Amygdala (tissue), 56 donors: ENCODE results near the gene DUS1L.

Experiments used
- DNase-seq, 56 donors: peaks; one replicate each; lab custom pipeline; 2025; lab: John Stamatoyannopoulos, UW

Gene DUS1L

GRCh38 chr17:82065638-82066303, at the start of gene DUS1L:
Gene DUS1L (minus strand): TSS chr17:82065804. CDS start chr17:82065059, 745 bp downstream.
- DNase-seq: peak in 35 of 56 donors; percentile 5 to 69 (median 36)

DNA sequence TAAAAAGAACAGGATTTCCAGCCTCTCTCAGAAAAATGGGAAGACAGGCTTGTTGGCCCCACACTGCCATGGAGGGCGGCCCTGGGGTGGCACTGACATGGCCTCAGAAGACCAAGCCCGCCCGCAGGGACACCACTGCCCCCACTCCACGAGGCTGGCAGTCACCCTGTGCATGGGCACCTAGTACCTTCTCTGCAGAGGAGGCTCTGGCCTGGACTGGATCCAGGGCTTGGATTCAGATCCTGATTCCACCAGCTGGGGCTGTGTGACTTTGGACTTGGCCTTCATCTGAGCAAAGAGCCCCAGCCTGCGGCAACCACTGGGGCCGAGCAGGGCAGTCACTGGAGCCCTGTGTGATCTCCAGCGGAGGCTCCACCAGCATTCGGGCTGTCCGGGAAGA, 49.3 kb upstream of the DUS1L start:
- no peak for DNase-seq

DNA sequence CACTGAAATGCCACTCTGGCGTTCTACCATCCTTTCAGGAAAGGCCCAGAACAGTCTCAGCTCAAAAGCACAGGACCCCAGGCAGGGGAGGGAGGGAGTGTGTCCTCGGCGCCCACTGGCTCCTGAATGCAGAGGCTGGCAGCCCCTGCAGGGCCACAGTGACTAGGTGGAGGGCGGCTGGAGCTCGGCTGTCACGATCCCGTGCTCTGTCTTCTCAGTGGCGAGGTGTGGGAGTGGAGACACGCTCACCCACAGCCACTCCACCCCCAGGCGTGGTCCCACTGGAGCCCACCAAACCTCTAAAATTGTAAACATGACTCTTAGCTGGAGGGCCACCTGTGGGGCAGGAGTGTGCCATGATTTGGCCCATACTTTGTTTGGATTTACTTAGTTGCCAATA, 48.8 kb upstream of the DUS1L start:
- no peak for DNase-seq

GRCh38 chr17:82113941-82114340, 48.3 kb upstream of the DUS1L start:
- DNase-seq: no peak

DNA sequence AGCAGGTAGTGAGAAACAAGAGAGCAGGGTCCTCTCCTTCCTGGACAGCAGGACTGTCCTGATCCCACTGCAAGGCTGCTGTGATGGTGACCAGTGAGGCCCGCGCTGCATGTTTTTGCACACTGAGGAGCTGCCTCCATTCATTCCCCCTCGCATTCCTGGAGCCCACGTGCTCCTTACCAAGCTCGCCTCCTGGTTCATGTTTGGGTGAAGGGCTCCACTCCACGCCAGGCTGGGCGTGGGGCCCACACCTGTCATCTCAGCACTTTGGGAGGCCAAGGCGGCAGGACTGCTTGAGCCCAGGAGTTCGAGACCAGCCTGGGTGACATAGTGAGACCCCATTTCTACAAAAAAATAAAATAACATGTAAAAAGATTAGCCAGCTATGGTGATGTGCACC, 47.8 kb upstream of the DUS1L start:
- no peak for DNase-seq

GRCh38 chr17:82112914-82113311, 47.3 kb upstream of the DUS1L start:
- no peak for DNase-seq

DNA sequence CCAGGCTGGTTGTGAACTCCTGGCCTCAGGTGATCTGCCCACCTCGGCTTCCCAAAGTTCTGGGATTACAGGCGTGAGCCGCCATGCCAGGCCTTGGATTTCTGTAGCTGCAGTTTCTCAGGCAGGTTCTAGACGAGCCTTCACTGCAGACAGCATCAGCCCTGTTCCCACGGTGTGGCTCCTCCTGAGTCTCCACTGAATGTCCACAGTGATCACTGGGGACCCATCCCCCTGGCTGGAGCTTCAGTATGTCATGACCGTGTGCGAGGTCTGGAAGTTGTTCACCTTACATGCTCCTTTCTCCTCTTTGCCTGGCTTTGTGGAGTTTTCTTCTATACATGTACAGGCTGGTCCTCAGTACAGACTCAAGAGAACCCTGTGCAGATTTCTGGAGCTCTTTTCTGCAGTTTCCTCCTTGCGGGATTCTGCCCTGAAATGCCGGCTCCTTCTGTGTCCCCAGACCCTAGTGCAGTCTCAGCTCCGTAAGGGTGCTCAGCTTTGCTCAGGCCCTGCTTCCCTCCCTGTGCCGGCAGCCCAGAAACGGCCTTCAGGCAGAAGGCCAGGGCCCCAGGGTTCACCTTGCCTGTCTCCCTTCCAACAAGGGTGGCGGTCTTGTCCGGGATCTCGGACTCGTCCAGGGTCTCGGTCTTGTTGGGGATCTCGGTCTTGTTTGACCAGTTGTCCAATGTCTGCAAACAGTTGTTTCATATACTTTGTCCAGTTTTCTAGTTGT, 46.7 kb upstream of the DUS1L start:
- DNase-seq: no peak

DNA sequence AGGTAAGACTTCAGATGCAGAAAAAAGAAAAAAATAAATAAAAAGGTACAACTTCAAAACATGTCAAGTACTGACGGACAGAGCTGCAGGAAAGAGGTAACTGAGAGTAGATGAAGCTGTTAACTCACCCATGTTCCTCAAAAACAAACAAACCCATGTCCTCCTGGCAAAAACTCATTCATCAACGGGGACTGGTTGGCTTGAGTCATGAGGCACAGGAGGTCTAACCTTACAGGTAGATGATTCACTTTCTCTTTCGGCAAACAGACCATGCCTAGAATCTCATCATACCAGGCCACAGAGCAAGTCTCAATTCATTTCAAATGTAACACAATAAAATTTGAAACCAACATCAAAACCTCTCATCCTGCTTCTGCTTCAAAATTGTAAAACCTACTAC, 44.7 kb upstream of the DUS1L start:
- DNase-seq: no peak

DNA sequence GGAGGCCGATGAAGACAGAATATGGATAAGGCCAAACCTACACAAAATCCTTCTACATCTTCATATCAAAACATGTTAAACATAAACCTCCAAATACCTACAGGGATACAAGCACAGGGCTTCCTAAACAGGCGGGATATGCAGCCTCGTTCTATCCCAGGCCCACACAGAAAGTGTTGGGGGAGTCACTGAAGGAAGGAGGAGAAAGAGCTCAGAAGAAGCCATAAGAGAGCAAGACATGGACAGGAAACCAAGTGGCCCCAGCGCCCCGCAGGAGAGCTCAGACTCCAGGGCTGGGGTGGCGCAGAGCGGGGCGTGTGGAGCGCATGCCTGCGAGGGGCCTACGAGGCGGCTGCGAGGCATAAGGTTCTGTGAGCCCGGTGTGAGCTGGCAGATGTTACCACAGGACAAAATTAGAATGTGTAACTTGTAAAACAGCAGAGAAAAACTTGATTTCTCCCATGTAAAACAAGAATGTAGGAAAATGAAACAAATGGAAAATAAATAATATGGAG, 43.4 kb upstream of the DUS1L start:
- DNase-seq: no peak

- no peak for DNase-seq
Observed at GRCh38 chr17:82108496-82108945, 42.9 kb upstream of the DUS1L start.

DNA sequence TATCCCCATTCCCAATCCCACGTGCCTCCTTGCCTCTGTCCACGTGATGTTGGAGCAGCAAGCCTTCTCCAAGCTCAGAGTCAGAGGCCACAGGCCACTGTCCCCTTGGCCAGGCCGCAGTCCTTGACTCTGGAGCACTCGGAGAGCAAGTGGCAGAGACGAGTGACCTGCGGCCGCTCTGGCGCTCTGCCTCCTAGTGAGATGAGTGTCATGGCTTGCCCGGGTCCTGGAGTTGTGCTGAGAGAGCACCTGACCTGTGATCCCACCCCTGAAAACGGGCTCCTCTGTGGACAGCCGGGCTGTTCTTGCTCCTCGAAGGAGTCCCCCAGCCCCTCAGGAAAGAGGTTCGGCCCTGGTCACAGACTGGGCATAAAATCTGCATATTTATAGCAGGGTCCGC, 42.4 kb upstream of the DUS1L start:
- DNase-seq: no peak

GRCh38 chr17:82107341-82107860, 41.8 kb upstream of the DUS1L start:
- no peak for DNase-seq

DNA sequence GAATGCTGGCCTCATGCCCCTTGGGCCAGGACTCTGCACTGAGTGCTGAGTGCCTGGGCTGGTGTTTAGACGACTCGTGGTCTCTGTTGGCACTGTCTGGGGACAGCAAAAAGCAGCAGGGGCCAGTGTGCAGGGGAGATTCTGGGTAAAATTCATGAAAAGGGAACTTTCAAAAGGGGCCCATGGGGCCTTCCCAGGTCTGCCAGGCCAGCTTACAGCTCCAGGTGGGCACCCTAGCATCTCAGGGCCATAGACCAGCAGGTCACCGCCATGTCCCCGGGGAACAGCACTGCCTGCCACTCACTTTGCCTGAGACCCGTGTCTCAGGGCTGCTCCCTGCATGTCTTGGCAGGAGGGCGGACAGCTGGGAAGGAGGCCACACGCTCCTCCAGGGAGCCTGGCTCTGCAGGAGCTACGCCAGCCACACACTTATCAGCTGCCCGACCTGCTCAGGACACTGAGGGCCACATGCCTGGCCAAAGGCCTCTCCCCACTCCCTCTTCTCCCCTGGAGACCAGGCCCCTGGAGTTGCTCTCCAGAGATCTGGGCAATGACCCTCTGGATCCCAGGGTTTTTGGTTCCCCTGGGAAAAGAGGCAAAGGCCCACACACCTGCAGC, 41.2 kb upstream of the DUS1L start:
- peak in 13 of 56 donors; percentile 25 to 64 (median 42) for DNase-seq

DNA sequence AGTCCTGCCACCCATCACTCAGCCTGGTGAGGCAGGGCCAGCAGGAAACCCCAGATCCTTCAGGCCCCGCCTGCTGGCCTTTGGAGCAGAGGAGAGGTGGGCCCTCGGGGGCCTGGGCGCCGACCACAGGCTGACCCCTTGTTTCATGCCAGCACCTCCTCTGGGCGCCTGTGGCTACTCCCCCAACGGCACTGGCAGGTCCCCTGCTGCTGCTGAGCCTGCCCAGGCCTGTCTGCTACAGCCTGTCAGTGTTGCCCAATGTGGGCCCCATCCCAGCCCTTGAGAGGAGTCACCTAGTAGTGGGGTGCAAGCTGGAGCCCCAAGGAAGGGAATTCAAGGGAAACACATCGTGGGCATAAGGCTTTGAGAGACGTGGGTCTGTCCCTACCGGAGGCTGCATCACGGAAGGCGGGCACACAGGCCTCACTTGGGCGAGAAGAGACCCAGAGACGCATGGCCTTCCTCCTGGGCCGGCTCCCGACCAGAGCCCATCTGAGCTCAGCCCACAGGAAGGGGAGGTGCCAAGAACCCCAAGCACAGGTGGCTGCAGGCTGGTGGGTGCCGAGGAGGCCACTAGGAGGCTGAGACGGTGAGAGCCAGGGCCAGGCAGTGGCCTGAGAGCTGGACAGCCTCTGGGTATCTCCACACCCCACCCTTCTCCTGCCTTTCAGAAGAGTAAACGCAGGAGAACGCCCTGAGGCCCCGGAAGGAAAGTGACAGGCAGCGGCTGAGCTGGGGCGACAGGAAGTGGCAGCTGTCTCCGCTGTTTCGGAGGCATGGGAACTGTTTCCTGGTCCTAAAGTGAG, 40.5 kb upstream of the DUS1L start:
- peak in 4 of 56 donors; percentile 24 to 53 (median 40) for DNase-seq

DNA sequence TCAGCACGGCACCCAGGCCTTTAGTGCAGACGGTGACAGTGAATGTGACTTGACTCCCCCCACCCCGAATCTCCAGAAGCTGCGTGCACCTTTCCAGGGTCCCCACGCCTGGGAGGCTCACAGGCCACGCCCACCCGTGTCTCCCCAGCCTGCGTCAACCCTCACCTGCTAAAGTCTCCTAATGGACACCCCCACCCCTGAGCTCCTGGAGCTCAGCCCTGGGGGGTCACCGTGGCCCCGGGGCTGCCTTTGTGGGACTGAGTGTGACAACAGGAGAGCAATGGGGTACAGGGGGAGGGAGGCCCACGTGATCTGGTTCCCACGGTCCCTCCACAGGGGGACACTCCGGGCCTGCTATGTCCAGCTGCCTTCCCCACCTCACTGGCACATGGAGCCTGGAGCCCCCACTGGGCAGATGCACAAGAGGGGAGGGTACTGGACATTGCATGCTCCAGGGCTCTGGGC, 39.8 kb upstream of the DUS1L start:
- no peak for DNase-seq

DNA sequence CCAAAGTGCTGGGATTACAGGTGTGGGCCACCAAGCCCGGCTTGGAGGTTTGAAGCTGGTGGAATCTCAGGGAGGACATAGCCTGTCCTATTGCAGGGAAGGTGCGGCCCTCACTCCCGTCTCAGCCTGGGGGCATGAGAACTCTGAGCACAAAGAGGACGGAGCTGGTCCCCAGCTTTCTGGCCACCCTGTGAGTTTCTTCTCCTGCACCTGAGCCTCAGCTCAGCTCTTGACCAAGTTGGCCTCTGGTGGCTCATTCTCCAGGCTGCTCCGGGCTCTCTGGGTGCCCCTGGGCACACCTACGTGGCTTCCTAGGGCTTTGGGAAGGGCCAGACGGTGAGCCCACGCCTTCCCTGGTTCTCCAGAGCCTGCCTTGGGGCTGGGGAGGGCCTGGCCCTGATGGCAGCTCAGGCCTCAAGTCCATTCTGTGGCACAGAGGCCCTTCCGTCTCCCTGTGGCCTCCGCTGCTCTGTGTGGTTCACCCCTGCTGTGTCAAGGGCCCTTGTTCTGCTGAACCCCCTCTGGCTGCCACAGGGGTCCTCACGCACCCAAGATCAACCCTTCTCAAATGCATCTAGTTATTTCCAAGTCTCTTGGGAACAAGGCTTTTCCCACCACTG, 39.3 kb upstream of the DUS1L start:
- DNase-seq: no peak

DNA sequence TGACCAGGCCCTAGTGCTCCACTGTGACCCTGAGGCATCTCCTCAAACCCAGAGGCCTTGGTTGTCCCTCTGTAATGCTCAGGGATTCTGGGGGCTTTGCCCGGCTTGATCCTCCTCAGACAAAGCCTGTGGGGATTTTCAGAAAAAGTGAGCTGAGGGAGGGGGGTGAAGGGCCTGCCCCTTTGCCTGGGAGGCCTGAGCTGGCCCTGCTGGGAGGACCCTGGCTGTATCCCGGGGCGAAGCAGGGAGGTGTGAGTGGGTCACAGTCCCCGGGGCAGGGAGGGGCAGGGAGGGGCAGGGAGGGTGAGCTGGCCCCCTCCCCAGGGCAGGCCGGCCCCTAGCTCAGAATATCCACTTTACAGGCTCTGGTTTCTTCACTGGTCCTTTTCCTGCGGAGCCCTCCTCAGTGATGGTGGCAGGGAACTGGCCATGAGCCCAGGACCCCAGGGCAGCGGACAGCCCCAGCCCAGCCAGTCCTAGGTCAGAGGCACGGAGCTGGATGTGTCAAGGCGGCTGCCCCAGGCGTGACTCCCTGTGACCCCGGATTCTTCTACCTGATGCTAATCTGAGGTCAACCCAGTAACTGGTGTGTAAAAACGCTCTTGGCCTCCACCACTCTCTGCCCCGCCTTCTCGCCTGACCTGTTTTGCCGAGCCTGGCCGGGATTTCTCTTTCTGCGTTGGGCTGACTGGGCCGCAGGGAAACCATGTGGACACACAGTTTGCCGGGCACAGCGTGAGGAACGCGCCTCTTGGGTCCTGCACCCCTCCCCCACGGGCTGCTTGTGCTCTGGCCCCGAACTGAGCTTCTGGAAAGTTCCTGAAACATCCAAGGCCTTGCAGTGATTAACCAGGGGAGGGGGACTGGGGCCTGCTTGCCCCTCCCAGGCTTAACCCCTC, 38.2 kb upstream of the DUS1L start:
- peak in 31 of 56 donors; percentile 12 to 73 (median 44) for DNase-seq
